ENCODE results near the gene KRT34.

KRT34 gene

GRCh38 chr17:41334385-41335305, 47.5 kb downstream of the KRT34 start:
- Histone ChIP-seq H3K36me3 (ENCODE audit: low read depth) (no peaks in the 10 kb centered on the region), H3K4me1 (ENCODE audit: insufficient read depth, poor library complexity, severe bottlenecking) (peaks cover 13% of the 10 kb centered on the region), H3K4me3 (ENCODE audit: severe bottlenecking) (no peak overlapping the region), H3K27ac (ENCODE audit: poor library complexity, severe bottlenecking) (no peak overlapping the region), H3K27me3 (ENCODE audit: insufficient read depth, poor library complexity, severe bottlenecking) (no peaks in the 10 kb centered on the region), H3K9me3 (ENCODE audit: severe bottlenecking) (no peaks in the 10 kb centered on the region)
- DNase-seq (ENCODE audit: low spot score): no peak
- no peak for ATAC-seq (ENCODE audit: low read depth)
- no peak for TF ChIP-seq CTCF (IDR thresholded peaks at IDR 0.05; ENCODE audit: poor library complexity, severe bottlenecking)

GRCh38 chr17:41333836-41334235, 48.3 kb downstream of the KRT34 start:
- DNase-seq (ENCODE audit: low spot score): no peak

DNA sequence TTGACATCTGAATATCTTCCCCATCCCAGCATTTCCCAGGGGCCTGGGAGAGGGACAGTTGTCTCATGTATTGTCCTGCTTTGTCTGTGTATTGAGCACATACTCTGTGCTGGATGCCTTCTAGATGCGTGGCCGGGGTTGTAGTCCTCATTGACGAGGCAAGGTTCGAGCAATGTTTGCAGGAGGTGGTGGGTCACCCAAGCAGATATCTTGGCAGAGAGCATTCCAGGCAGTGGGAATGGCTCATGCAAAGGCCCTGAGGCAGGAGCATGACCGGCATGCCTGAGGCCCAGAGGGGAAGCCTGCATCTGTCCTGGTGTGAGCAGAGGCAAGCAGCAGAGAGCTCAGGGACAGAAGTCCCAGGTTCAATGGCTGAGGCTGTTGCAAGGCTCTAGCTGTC, 49.0 kb downstream of the KRT34 start:
- H3K27me3 ChIP-seq (ENCODE audit: insufficient read depth, poor library complexity, severe bottlenecking): no peaks in the 10 kb centered on the region
- DNase-seq (ENCODE audit: low spot score) (no peak), ATAC-seq (ENCODE audit: low read depth) (no peak)
- H3K27ac ChIP-seq (ENCODE audit: poor library complexity, severe bottlenecking): no peak overlapping the region
- no peak for TF ChIP-seq CTCF (IDR thresholded peaks at IDR 0.05; ENCODE audit: poor library complexity, severe bottlenecking)
- H3K4me3 ChIP-seq (ENCODE audit: severe bottlenecking): no peak overlapping the region
- H3K4me1 ChIP-seq (ENCODE audit: insufficient read depth, poor library complexity, severe bottlenecking): no peaks in the 10 kb centered on the region
- H3K9me3 ChIP-seq (ENCODE audit: severe bottlenecking): no peaks in the 10 kb centered on the region
- H3K36me3 ChIP-seq (ENCODE audit: low read depth): no peaks in the 10 kb centered on the region

More at GRCh38 chr17:41333836-41334235, 48.3 kb downstream of the KRT34 start:
- no peak overlapping the region for H3K27ac ChIP-seq (ENCODE audit: poor library complexity, severe bottlenecking)
- no peaks in the 10 kb centered on the region for H3K27me3 ChIP-seq (ENCODE audit: insufficient read depth, poor library complexity, severe bottlenecking)
- no peak for ATAC-seq (ENCODE audit: low read depth)
- H3K4me1 ChIP-seq (ENCODE audit: insufficient read depth, poor library complexity, severe bottlenecking): peaks cover 5% of the 10 kb centered on the region
- H3K36me3 ChIP-seq (ENCODE audit: low read depth): no peaks in the 10 kb centered on the region
- no peak overlapping the region for H3K4me3 ChIP-seq (ENCODE audit: severe bottlenecking)
- H3K9me3 ChIP-seq (ENCODE audit: severe bottlenecking): no peaks in the 10 kb centered on the region
- no peak for TF ChIP-seq CTCF (IDR thresholded peaks at IDR 0.05; ENCODE audit: poor library complexity, severe bottlenecking)

GRCh38 chr17:41332239-41332638, 49.9 kb downstream of the KRT34 start:
- Histone ChIP-seq H3K4me1 (ENCODE audit: insufficient read depth, poor library complexity, severe bottlenecking) (no peaks in the 10 kb centered on the region), H3K27ac (ENCODE audit: poor library complexity, severe bottlenecking) (no peak overlapping the region), H3K36me3 (ENCODE audit: low read depth) (no peaks in the 10 kb centered on the region), H3K9me3 (ENCODE audit: severe bottlenecking) (no peaks in the 10 kb centered on the region), H3K27me3 (ENCODE audit: insufficient read depth, poor library complexity, severe bottlenecking) (no peaks in the 10 kb centered on the region), H3K4me3 (ENCODE audit: severe bottlenecking) (no peak overlapping the region)
- no peak for ATAC-seq (ENCODE audit: low read depth)
- no peak for TF ChIP-seq CTCF (IDR thresholded peaks at IDR 0.05; ENCODE audit: poor library complexity, severe bottlenecking)
- no peak for DNase-seq (ENCODE audit: low spot score)

GRCh38 chr17:41331606-41332005, 50.5 kb downstream of the KRT34 start:
- no peak for ATAC-seq (ENCODE audit: low read depth)
- TF ChIP-seq CTCF (IDR thresholded peaks at IDR 0.05; ENCODE audit: poor library complexity, severe bottlenecking): no peak
- DNase-seq (ENCODE audit: low spot score): no peak
- H3K27me3 ChIP-seq (ENCODE audit: insufficient read depth, poor library complexity, severe bottlenecking): no peaks in the 10 kb centered on the region
- no peaks in the 10 kb centered on the region for H3K4me1 ChIP-seq (ENCODE audit: insufficient read depth, poor library complexity, severe bottlenecking)
- no peaks in the 10 kb centered on the region for H3K36me3 ChIP-seq (ENCODE audit: low read depth)
- no peaks in the 10 kb centered on the region for H3K9me3 ChIP-seq (ENCODE audit: severe bottlenecking)
- H3K4me3 ChIP-seq (ENCODE audit: severe bottlenecking): no peak overlapping the region
- H3K27ac ChIP-seq (ENCODE audit: poor library complexity, severe bottlenecking): no peak overlapping the region
